DOHH2 (cell line): ENCODE measurements around the gene ABLIM1.

ENCODE experiments used
- H3F3A ChIP-seq: fragments of 200-600 bp; sonication (generic), shearing (Covaris generic); 2 replicates; pipeline ENCODE4 v1.6.0; 2016; ENCODE audit warnings: antibody characterized with exemption, mild to moderate bottlenecking; ENCODE audit not compliant: control insufficient read depth, insufficient read depth
- H3K27ac ChIP-seq: fragments of 200-600 bp; sonication (generic); 2 replicates; pipeline ENCODE4 v1.5.1; 2014; ENCODE audit warnings: low read depth, mild to moderate bottlenecking, low read length, moderate library complexity
- H3K27me3 ChIP-seq: fragments of 200-600 bp; sonication (generic); 2 replicates; pipeline ENCODE4 v1.6.1; 2014; ENCODE audit warnings: mild to moderate bottlenecking, low read length, mixed read lengths; ENCODE audit not compliant: control insufficient read depth
- H3K36me3 ChIP-seq: fragments of 200-600 bp; sonication (generic); 2 replicates; pipeline ENCODE4 v1.6.1; 2014; ENCODE audit warnings: mild to moderate bottlenecking, low read length, moderate library complexity, mixed read lengths; ENCODE audit not compliant: control insufficient read depth
- H3K4me1 ChIP-seq: fragments of 200-600 bp; sonication (generic); 2 replicates; pipeline ENCODE4 v1.6.1; 2014; ENCODE audit warnings: mild to moderate bottlenecking, low read length, mixed read lengths; ENCODE audit not compliant: control insufficient read depth
- H3K4me2 ChIP-seq: fragments of 200-600 bp; sonication (generic); 2 replicates; pipeline ENCODE4 v1.6.0; 2014; ENCODE audit warnings: mild to moderate bottlenecking, low read length, moderate library complexity
- H3K4me3 ChIP-seq: fragments of 200-600 bp; sonication (generic); 2 replicates; pipeline ENCODE4 v1.5.1; 2014; ENCODE audit warnings: mild to moderate bottlenecking, low read length, mixed read lengths
- H3K79me2 ChIP-seq: fragments of 200-600 bp; sonication (generic); 2 replicates; pipeline ENCODE4 v1.6.1; 2014; ENCODE audit warnings: mild to moderate bottlenecking, low read length, mixed read lengths; ENCODE audit not compliant: control insufficient read depth
- H3K9me2 ChIP-seq: fragments of 200-600 bp; sonication (generic); replicated peaks from 2 replicates; pipeline ENCODE4 v1.6.1; 2014; ENCODE audit warnings: mild to moderate bottlenecking, low read length, mixed read lengths; ENCODE audit not compliant: control insufficient read depth
- H3K9me3 ChIP-seq: fragments of 200-600 bp; sonication (generic); 2 replicates; pipeline ENCODE4 v1.6.1; 2014; ENCODE audit warnings: antibody characterized with exemption, low read length, mixed read lengths; ENCODE audit not compliant: control insufficient read depth, insufficient read depth
- H4K20me1 ChIP-seq: fragments of 200-600 bp; sonication (generic); 2 replicates; pipeline ENCODE4 v1.6.0; 2014; ENCODE audit warnings: low read depth, mild to moderate bottlenecking, antibody characterized with exemption, low read length, moderate library complexity; ENCODE audit not compliant: control insufficient read depth, insufficient read depth
- EZH2phosphoT487 ChIP-seq: fragments of 200-600 bp; sonication (generic); IDR thresholded peaks from 2 replicates; pipeline ENCODE4 v1.6.1; 2017; ENCODE audit warnings: borderline replicate concordance, mild to moderate bottlenecking, antibody characterized with exemption, low read length, moderate library complexity, mixed read lengths
- TF ChIP-seq, protein P1 (sequence below): fragments of 200-600 bp; sonication (generic); IDR thresholded peaks from one replicate; pipeline ENCODE4 v1.5.1; 2014; ENCODE audit warnings: antibody characterized with exemption, mild to moderate bottlenecking, low read depth, low read length; ENCODE audit not compliant: poor library complexity, severe bottlenecking

ABLIM1 gene

DNA sequence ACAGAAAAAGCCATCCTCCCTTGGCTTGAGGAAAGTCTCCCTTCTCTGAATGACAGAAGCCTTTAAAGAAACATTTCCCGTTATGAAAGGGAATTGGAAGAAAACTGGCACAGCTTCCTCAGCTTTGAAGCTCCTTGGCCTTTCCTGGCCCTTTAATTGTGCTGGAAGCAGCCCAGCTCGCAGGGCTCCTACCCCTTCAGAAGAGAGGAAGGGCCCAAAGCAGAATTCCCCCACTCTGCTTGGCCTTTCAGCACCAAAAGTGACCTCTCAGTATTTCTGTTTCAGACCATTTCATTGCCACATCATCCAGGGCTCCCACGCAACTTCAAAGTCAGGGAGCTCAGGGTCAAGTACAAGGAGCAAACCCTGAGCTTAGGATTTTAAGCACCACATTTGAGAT is 258.0 kb downstream of the ABLIM1 start:
- H3K79me2 ChIP-seq = no peaks in the 10 kb centered on the region

DNA sequence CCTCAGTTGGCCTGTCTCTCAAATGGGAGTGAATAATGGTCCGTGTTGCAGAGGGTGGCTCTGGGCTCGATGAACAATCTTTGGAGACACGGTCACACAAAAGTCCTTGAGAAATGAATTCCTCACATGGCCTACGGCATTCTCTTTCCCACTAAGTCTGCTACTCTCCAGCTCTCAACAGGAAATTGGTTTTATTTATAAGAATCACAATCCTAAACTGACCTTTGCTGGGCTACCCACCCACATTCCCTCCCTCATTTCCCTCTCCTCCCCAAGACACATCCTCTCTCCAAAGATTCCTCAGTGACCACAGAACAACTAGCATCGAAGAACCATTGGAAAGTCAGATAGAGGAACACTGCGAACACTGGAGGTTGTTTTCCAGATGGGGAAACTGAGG is 258.5 kb downstream of the ABLIM1 start:
- TF ChIP-seq, protein P1, sequence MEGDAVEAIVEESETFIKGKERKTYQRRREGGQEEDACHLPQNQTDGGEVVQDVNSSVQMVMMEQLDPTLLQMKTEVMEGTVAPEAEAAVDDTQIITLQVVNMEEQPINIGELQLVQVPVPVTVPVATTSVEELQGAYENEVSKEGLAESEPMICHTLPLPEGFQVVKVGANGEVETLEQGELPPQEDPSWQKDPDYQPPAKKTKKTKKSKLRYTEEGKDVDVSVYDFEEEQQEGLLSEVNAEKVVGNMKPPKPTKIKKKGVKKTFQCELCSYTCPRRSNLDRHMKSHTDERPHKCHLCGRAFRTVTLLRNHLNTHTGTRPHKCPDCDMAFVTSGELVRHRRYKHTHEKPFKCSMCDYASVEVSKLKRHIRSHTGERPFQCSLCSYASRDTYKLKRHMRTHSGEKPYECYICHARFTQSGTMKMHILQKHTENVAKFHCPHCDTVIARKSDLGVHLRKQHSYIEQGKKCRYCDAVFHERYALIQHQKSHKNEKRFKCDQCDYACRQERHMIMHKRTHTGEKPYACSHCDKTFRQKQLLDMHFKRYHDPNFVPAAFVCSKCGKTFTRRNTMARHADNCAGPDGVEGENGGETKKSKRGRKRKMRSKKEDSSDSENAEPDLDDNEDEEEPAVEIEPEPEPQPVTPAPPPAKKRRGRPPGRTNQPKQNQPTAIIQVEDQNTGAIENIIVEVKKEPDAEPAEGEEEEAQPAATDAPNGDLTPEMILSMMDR = no peak
- no peak for TF ChIP-seq EZH2phosphoT487
- Histone ChIP-seq H3F3A (no peaks in the 10 kb centered on the region), H3K4me1 (no peaks in the 10 kb centered on the region), H3K4me3 (no peak overlapping the region), H4K20me1 (no peaks in the 10 kb centered on the region), H3K27me3 (peaks cover 60% of the 10 kb centered on the region), H3K79me2 (no peaks in the 10 kb centered on the region), H3K9me2 (no peaks in the 10 kb centered on the region), H3K9me3 (no peaks in the 10 kb centered on the region), H3K36me3 (no peaks in the 10 kb centered on the region), H3K4me2 (no peak overlapping the region), H3K27ac (no peak overlapping the region)

More for the DNA sequence above, 258.0 kb downstream of the ABLIM1 start:
- Histone ChIP-seq H3F3A (no peaks in the 10 kb centered on the region), H3K36me3 (no peaks in the 10 kb centered on the region), H3K9me3 (no peaks in the 10 kb centered on the region), H3K27me3 (peaks cover 55% of the 10 kb centered on the region), H3K9me2 (no peaks in the 10 kb centered on the region), H4K20me1 (no peaks in the 10 kb centered on the region), H3K4me1 (no peaks in the 10 kb centered on the region), H3K27ac (no peak overlapping the region), H3K4me2 (no peak overlapping the region), H3K4me3 (no peak overlapping the region)
- TF ChIP-seq EZH2phosphoT487 = no peak
- TF ChIP-seq, protein P1 = no peak

DNA sequence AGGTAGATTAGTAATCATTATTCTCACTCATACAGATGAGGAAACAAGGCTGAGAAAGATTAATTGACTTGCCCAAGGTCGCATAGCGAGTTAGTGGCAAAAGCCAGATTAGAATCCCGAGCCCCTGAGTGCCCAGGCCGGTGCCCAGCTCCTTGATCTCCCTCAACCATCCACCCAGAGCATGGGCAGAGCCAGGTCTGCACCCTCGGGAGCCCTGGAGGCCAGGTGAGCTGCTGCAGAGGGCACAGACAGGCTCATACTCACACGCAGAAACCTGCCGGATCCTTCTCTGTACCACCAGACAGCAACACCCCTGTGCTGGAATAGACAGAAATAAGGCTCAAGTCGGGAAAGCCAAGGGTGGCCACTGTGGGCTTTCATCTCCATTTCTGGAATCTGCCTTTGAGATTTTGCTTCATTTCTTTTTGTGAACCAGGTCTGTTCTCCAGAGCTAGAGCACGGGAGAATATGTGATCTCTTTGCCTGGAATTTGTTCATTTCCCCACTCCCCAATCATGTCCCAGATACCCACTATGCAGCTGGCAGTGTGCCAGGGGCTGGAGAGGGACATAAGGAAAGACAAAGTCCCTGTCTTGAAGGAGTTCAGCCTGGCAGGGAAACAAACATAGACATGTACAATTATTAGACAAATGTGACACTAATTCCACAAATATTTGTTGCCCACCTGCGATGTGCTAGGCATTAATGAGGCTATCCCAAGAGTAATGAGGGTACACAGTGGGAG is 259.3 kb downstream of the ABLIM1 start:
- no peaks in the 10 kb centered on the region for H3F3A ChIP-seq
- TF ChIP-seq EZH2phosphoT487 = no peak
- TF ChIP-seq, protein P1 = no peak
- H3K27me3 ChIP-seq = peaks cover 62% of the 10 kb centered on the region
- no peaks in the 10 kb centered on the region for H3K9me3 ChIP-seq
- H3K4me2 ChIP-seq = no peak overlapping the region
- no peaks in the 10 kb centered on the region for H3K4me1 ChIP-seq
- H3K9me2 ChIP-seq = no peaks in the 10 kb centered on the region
- no peak overlapping the region for H3K4me3 ChIP-seq
- H4K20me1 ChIP-seq = no peaks in the 10 kb centered on the region
- no peaks in the 10 kb centered on the region for H3K79me2 ChIP-seq
- H3K27ac ChIP-seq = no peak overlapping the region
- H3K36me3 ChIP-seq = no peaks in the 10 kb centered on the region
